22Rv1 (cell line): ENCODE data around the gene ABCF1.

Experiments used
- ZFX ChIP-seq: fragments of 450-650 bp; IDR thresholded peaks from 2 replicates; pipeline ENCODE4 v1.6.1; 2017; ENCODE audit warnings: antibody characterized with exemption, borderline replicate concordance
- TF ChIP-seq, protein P1 (sequence below): fragments of 450-650 bp; IDR thresholded peaks from 2 replicates; pipeline ENCODE4 v1.5.1; 2017; ENCODE audit warnings: mild to moderate bottlenecking

DNA sequence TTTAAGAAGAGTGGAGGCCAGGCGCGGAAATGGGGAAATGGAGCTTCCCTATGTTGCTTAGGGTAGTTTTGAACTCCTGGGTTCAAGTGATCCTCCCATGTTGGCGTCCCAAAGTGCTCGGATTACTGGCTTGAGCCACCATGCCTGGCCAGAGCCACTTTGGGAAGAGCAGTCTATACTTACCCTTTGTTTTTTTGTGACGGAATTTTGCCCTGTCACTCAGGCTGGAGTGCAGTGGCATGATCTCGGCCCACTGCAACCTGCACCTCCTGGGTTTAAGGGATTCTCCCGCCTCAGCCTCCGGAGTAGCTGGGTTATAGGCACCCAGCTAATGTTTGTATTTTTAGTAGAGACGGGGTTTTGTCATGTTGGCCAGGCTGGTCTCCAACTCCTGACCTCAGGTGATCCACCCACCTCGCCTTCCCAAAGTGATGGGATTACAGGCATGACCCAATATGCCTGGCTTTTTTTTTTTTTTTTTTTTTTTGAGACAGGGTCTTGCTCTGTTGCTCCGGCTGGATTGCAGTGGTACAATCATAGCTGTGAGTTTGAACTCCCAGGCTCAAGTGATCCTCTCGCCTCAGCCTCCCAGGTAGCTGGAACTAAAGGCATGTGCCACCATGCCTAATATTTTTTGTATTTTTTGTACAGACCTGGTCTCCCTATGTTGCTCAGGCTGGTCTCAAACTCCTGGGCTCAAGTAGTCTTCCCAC, 27.8 kb downstream of the ABCF1 start:
- TF ChIP-seq, protein P1, sequence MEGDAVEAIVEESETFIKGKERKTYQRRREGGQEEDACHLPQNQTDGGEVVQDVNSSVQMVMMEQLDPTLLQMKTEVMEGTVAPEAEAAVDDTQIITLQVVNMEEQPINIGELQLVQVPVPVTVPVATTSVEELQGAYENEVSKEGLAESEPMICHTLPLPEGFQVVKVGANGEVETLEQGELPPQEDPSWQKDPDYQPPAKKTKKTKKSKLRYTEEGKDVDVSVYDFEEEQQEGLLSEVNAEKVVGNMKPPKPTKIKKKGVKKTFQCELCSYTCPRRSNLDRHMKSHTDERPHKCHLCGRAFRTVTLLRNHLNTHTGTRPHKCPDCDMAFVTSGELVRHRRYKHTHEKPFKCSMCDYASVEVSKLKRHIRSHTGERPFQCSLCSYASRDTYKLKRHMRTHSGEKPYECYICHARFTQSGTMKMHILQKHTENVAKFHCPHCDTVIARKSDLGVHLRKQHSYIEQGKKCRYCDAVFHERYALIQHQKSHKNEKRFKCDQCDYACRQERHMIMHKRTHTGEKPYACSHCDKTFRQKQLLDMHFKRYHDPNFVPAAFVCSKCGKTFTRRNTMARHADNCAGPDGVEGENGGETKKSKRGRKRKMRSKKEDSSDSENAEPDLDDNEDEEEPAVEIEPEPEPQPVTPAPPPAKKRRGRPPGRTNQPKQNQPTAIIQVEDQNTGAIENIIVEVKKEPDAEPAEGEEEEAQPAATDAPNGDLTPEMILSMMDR, result no peak
- TF ChIP-seq ZFX, result no peak
